IPS DF 19.7 (cell line): ENCODE results near the gene PDF.

Experiments
- DNase-seq: peaks from one replicate; pipeline ENCODE4 v3.0.0-alpha.2; 2013; ENCODE audit warnings: low read depth, low spot score

Gene PDF

GRCh38 chr16:69277413-69277812, 53.0 kb downstream of the PDF start:
- DNase-seq, result no peak
